Measurements from ENCODE around the gene SMARCB1. TPM values are rescaled to one million over a fixed set of nuclear protein-coding genes. Genes with fewer than 3 reads are reported as not detected.

Gene SMARCB1
- total and polyA plus RNA-seq, 2 of the 4 experiments (the other 2 are of a cell fraction), result 110 to 159 TPM

GRCh38 chr22:23846081-23846469 is 59.3 kb downstream of the SMARCB1 start:
- H3K18ac ChIP-seq (ENCODE audit: low read depth, low read length), result no peak overlapping the region
- no peaks in the 10 kb centered on the region; the same call in 1 of the 2 replicates for H3K27me3 ChIP-seq (ENCODE audit: control insufficient read depth, insufficient read depth, low read length)
- WGBS, 2 experiments (ENCODE audit: extremely low coverage in 2 of 2, insufficient read length in 1 of 2), result 73% methylated on average over 5 of the region's 7 CpGs; no CpG with 5 or more reads in 1 of the 2 experiments
- POLR2A ChIA-PET (ENCODE audit: unreplicated experiment), result no interaction called here
- H3K36me3 ChIP-seq (ENCODE audit: control insufficient read depth, insufficient read depth, low read length), result no peaks in the 10 kb centered on the region
- H3K4me3 ChIP-seq (ENCODE audit: insufficient read depth, low read depth, low read length), result no peak overlapping the region
- no peak overlapping the region for H4K5ac ChIP-seq (ENCODE audit: low read depth, low read length)
- no peak overlapping the region for H3K56ac ChIP-seq (ENCODE audit: extremely low read depth, insufficient read depth, low read length)
- dilution Hi-C loops (cut with HindIII; ENCODE audit: low sequenced_read_pairs, unreplicated experiment), result no loop called here
- no peak overlapping the region for H3K9ac ChIP-seq (ENCODE audit: low read depth, low read length)
- peak overlapping the region; percentile 59; the same call in 1 of the 2 replicates for H2BK120ac ChIP-seq (ENCODE audit: low read depth, low read length)
- intact Hi-C loops (cut with micrococcal nuclease), result loop anchor here (5.0 kb wide), 3 partner anchors 74 to 304 kb away; partner anchors contain the start of gene MMP11
- H3K79me1 ChIP-seq (ENCODE audit: low read depth in 1 of 2, low read length in 2 of 2), result no peaks in the 10 kb centered on the region
- TF ChIP-seq MAZ (IDR thresholded peaks at IDR 0.05; ENCODE audit: borderline replicate concordance, low read depth, low read length) (no peak), MAFK (IDR thresholded peaks at IDR 0.05; ENCODE audit: low read depth, low read length) (no peak), POLR2A (IDR thresholded peaks at IDR 0.05; ENCODE audit: low read depth, low read length) (no peak), RCOR1 (IDR thresholded peaks at IDR 0.05; ENCODE audit: insufficient replicate concordance, low read length) (no peak), RFX5 (IDR thresholded peaks at IDR 0.05; ENCODE audit: low read depth, low read length) (no peak), CEBPB (IDR thresholded peaks at IDR 0.05; ENCODE audit: low read depth, low read length) (no peak), BHLHE40 (IDR thresholded peaks at IDR 0.05; ENCODE audit: low read depth, low read length) (no peak)
- peak overlapping the region; percentile 32 for H4K91ac ChIP-seq (ENCODE audit: insufficient read depth, low read depth, low read length)
- in situ Hi-C loops (cut with MboI; ENCODE audit: low sequenced_read_pairs), result loop anchor here (10.0 kb wide), 1 partner anchor 321 kb away; no protein-coding TSS in a partner anchor
- peaks cover 19% of the 10 kb centered on the region for H3K4me1 ChIP-seq (ENCODE audit: control insufficient read depth, insufficient read depth, low read length)
- H4K20me1 ChIP-seq (ENCODE audit: insufficient read depth, low read length), result no peaks in the 10 kb centered on the region
- H2BK20ac ChIP-seq (ENCODE audit: low read depth, low read length), result peak overlapping the region; percentile 16; the same call in 1 of the 2 replicates
- H2AK5ac ChIP-seq (ENCODE audit: low read depth, low read length), result peak overlapping the region; percentile 61
- H3K14ac ChIP-seq (replicated peaks; ENCODE audit: low read depth, low read length), result peak overlapping the region; percentile 52
- no peak overlapping the region for H3K27ac ChIP-seq (ENCODE audit: insufficient read depth, low read length)
- peak overlapping the region; percentile 63; the same call in 1 of the 2 replicates for H3K23ac ChIP-seq (ENCODE audit: low read depth, low read length)
- H3K9me3 ChIP-seq (ENCODE audit: control insufficient read depth, insufficient read depth, low read length), result no peaks in the 10 kb centered on the region
- peak overlapping the region; percentile 78 for H2AFZ ChIP-seq (replicated peaks; ENCODE audit: low read length, poor library complexity)
- H2BK5ac ChIP-seq (ENCODE audit: low read depth, low read length, poor library complexity, severe bottlenecking), result no peak overlapping the region
- peak overlapping the region; percentile 64; the same call in 1 of the 3 replicates for H2BK15ac ChIP-seq (ENCODE audit: low read depth, low read length)
- peak overlapping the region; percentile 69 for H2AK9ac ChIP-seq (replicated peaks; ENCODE audit: low read depth, low read length, poor library complexity)
- peak overlapping the region in 1 of 2 experiments; percentile 80; a peak in 2 of 4 replicates for H4K8ac ChIP-seq (ENCODE audit: low read depth in 2 of 2, low read length in 2 of 2)
- H3K9me1 ChIP-seq (ENCODE audit: insufficient read depth, low read length), result no peaks in the 10 kb centered on the region
- no peak for DNase-seq
- no TSS peak for BruUV-seq (replicated peaks)
- H3K4me2 ChIP-seq (ENCODE audit: low read depth, low read length), result no peak overlapping the region
- ATAC-seq (ENCODE audit: low read depth), result no peak
- CTCF ChIA-PET, result interaction anchor here (0.6 to 1.4 kb wide), 3 partner anchors 75 to 118 kb away, joined by 3 to 8 read pairs (median 4); no protein-coding TSS in a partner anchor
- peak overlapping the region; percentile 78 for H3K4ac ChIP-seq (ENCODE audit: low read depth, low read length)
